Measurements from ENCODE around the gene OR10R2. TPM values are rescaled to one million over a fixed set of nuclear protein-coding genes. Genes with fewer than 3 reads are reported as not detected.

Gene OR10R2
- total RNA-seq, 1 donor = not detected

GRCh38 chr1:158457246-158457645 is 14.8 kb upstream of the OR10R2 start:
- no peak for TF ChIP-seq CTCF (IDR thresholded peaks at IDR 0.05; ENCODE audit: insufficient read depth, low read depth, low read length)
- DNase-seq (ENCODE audit: low read depth) = no peak

GRCh38 chr1:158458263-158458662 is 13.8 kb upstream of the OR10R2 start:
- TF ChIP-seq CTCF (IDR thresholded peaks at IDR 0.05; ENCODE audit: insufficient read depth, low read depth, low read length) = no peak
- no peak for DNase-seq (ENCODE audit: low read depth)
- H3K4me3 ChIP-seq (ENCODE audit: low read depth, low read length) = no peak overlapping the region

More at GRCh38 chr1:158457246-158457645, 14.8 kb upstream of the OR10R2 start:
- no peak overlapping the region for H3K4me3 ChIP-seq (ENCODE audit: low read depth, low read length)

- H3K4me3 ChIP-seq (ENCODE audit: low read depth, low read length) = no peak within 1 kb of the TSS
- no peak for TF ChIP-seq CTCF (IDR thresholded peaks at IDR 0.05; ENCODE audit: insufficient read depth, low read depth, low read length)
- no peak for DNase-seq (ENCODE audit: low read depth)
These were observed 10.5 kb upstream of the OR10R2 start, which contains the start of gene OR10K1 for GRCh38 chr1:158461534-158461933. TSS of gene OR10K1 (plus strand) at chr1:158461834. CDS start at chr1:158465562, 3,728 bp downstream.

- H3K4me3 ChIP-seq (ENCODE audit: low read depth, low read length) = no peak overlapping the region
- no peak for DNase-seq (ENCODE audit: low read depth)
- no peak for TF ChIP-seq CTCF (IDR thresholded peaks at IDR 0.05; ENCODE audit: insufficient read depth, low read depth, low read length)
These were observed 13.4 kb downstream of the OR10R2 start for GRCh38 chr1:158485455-158485854.

- DNase-seq (ENCODE audit: low read depth) = no peak
- no peak for TF ChIP-seq CTCF (IDR thresholded peaks at IDR 0.05; ENCODE audit: insufficient read depth, low read depth, low read length)
- no peak overlapping the region for H3K4me3 ChIP-seq (ENCODE audit: low read depth, low read length)
These were observed 19.3 kb downstream of the OR10R2 start for GRCh38 chr1:158491316-158491715.

- DNase-seq (ENCODE audit: low read depth) = no peak
- H3K4me3 ChIP-seq (ENCODE audit: low read depth, low read length) = no peak overlapping the region
- TF ChIP-seq CTCF (IDR thresholded peaks at IDR 0.05; ENCODE audit: insufficient read depth, low read depth, low read length) = no peak
These were observed 21.0 kb downstream of the OR10R2 start for GRCh38 chr1:158493054-158493453.

GRCh38 chr1:158494796-158495195 is 22.8 kb downstream of the OR10R2 start:
- no peak for DNase-seq (ENCODE audit: low read depth)
- TF ChIP-seq CTCF (IDR thresholded peaks at IDR 0.05; ENCODE audit: insufficient read depth, low read depth, low read length) = no peak
- no peak overlapping the region for H3K4me3 ChIP-seq (ENCODE audit: low read depth, low read length)
